IMR-90 (cell line): Measurements from ENCODE around the gene TECTA. TPM values are rescaled to one million over a fixed set of nuclear protein-coding genes. Genes with fewer than 3 reads are reported as not detected.

Experiments
- ATAC-seq: fragments of 200-7000 bp; cut with Tn5 transposase; 2 replicates; pipeline ENCODE4 v1.9.1; 2020; ENCODE audit warnings: low read depth, mild to moderate bottlenecking, moderate library complexity
- BruUV-seq: library from RNA; stranded (reverse); fragments of 400-500 nt; replicated peaks from 2 replicates; lab custom pipeline; 2021; lab: Mats Ljungman, UMichigan
- CTCF ChIA-PET: fragments of 300-600 bp; formaldehyde crosslinking; extraction: SDS; loops from one replicate; lab custom pipeline; 2021; ENCODE audit warnings: antibody characterized with exemption; lab: Yijun Ruan, JAX
- POLR2A ChIA-PET: fragments of 300-600 bp; sonication (Branson Sonifier 250); formaldehyde crosslinking; loops from one replicate; lab custom pipeline; 2022; ENCODE audit warnings: antibody characterized with exemption; ENCODE audit not compliant: unreplicated experiment; lab: Charles Lee
- DNase-seq: peaks from one replicate; pipeline ENCODE4 v3.0.0; 2013
- H2AFZ ChIP-seq: replicated peaks from 2 replicates; pipeline ENCODE3; 2013; ENCODE audit warnings: low read length, mild to moderate bottlenecking; ENCODE audit not compliant: poor library complexity
- H2AK5ac ChIP-seq: 2 replicates; pipeline ENCODE4 v1.6.1; 2013; ENCODE audit warnings: low read depth, low read length, inconsistent platforms
- H2AK9ac ChIP-seq: replicated peaks from 2 replicates; pipeline ENCODE3; 2013; ENCODE audit warnings: mild to moderate bottlenecking, low read depth, low read length, moderate library complexity; ENCODE audit not compliant: poor library complexity
- H2BK120ac ChIP-seq: 2 replicates; pipeline ENCODE4 v1.6.1; 2013; ENCODE audit warnings: low read depth, low read length, inconsistent platforms
- H2BK15ac ChIP-seq: 3 replicates; pipeline ENCODE4 v1.6.1; 2013; ENCODE audit warnings: low read depth, low read length, inconsistent platforms
- H2BK20ac ChIP-seq: 2 replicates; pipeline ENCODE4 v1.6.1; 2013; ENCODE audit warnings: low read depth, mild to moderate bottlenecking, inconsistent platforms, low read length, moderate library complexity
- H2BK5ac ChIP-seq: 2 replicates; pipeline ENCODE4 v1.6.1; 2013; ENCODE audit warnings: mild to moderate bottlenecking, low read depth, low read length, inconsistent platforms; ENCODE audit not compliant: poor library complexity, severe bottlenecking
- H3K14ac ChIP-seq: replicated peaks from 2 replicates; pipeline ENCODE4 v1.6.1; 2013; ENCODE audit warnings: low read depth, low read length, inconsistent platforms
- H3K18ac ChIP-seq: 2 replicates; pipeline ENCODE4 v1.6.1; 2013; ENCODE audit warnings: low read depth, low read length, control low read depth
- H3K23ac ChIP-seq: 2 replicates; pipeline ENCODE4 v1.6.1; 2013; ENCODE audit warnings: low read depth, low read length, inconsistent platforms
- H3K27ac ChIP-seq: 2 replicates; pipeline ENCODE4 v1.5.1; 2013; ENCODE audit warnings: mild to moderate bottlenecking, control low read depth, low read length; ENCODE audit not compliant: insufficient read depth
- H3K27me3 ChIP-seq: 2 replicates; pipeline ENCODE4 v1.6.1; 2013; ENCODE audit warnings: low read length; ENCODE audit not compliant: control insufficient read depth, insufficient read depth
- H3K36me3 ChIP-seq: 2 replicates; pipeline ENCODE4 v1.6.1; 2013; ENCODE audit warnings: low read length, mixed read lengths; ENCODE audit not compliant: control insufficient read depth, insufficient read depth
- H3K4ac ChIP-seq: 2 replicates; pipeline ENCODE4 v1.6.1; 2013; ENCODE audit warnings: low read depth, low read length, inconsistent platforms
- H3K4me1 ChIP-seq: 2 replicates; pipeline ENCODE4 v1.6.1; 2013; ENCODE audit warnings: low read length, mixed read lengths; ENCODE audit not compliant: control insufficient read depth, insufficient read depth
- H3K4me2 ChIP-seq: 2 replicates; pipeline ENCODE4 v1.6.1; 2013; ENCODE audit warnings: low read depth, mild to moderate bottlenecking, control low read depth, low read length, moderate library complexity
- H3K4me3 ChIP-seq: 2 replicates; pipeline ENCODE4 v1.5.1; 2013; ENCODE audit warnings: low read depth, mild to moderate bottlenecking, control low read depth, low read length, moderate library complexity; ENCODE audit not compliant: insufficient read depth
- H3K56ac ChIP-seq: 2 replicates; pipeline ENCODE4 v1.6.1; 2013; ENCODE audit warnings: low read length, inconsistent platforms; ENCODE audit not compliant: insufficient read depth; ENCODE audit errors: extremely low read depth
- H3K79me1 ChIP-seq, 2 experiments: 2 replicates each; pipeline ENCODE4 v1.6.1; 2013; ENCODE audit warnings: low read length in 2 of 2, inconsistent platforms in 1 of 2, low read depth in 1 of 2
- H3K9ac ChIP-seq: 2 replicates; pipeline ENCODE4 v1.6.1; 2013; ENCODE audit warnings: low read depth, low read length, control low read depth
- H3K9me1 ChIP-seq: 2 replicates; pipeline ENCODE4 v1.6.1; 2013; ENCODE audit warnings: low read length, inconsistent platforms; ENCODE audit not compliant: insufficient read depth
- H3K9me3 ChIP-seq: 2 replicates; pipeline ENCODE4 v1.6.1; 2013; ENCODE audit warnings: low read length; ENCODE audit not compliant: control insufficient read depth, insufficient read depth
- H4K20me1 ChIP-seq: 2 replicates; pipeline ENCODE4 v1.6.1; 2013; ENCODE audit warnings: low read length, inconsistent platforms; ENCODE audit not compliant: insufficient read depth
- H4K5ac ChIP-seq: 2 replicates; pipeline ENCODE4 v1.6.1; 2013; ENCODE audit warnings: mild to moderate bottlenecking, low read depth, low read length, control low read depth
- H4K8ac ChIP-seq, 2 experiments: 2 replicates each; pipeline ENCODE4 v1.6.1; 2013; ENCODE audit warnings: low read depth in 2 of 2, low read length in 2 of 2, control low read depth in 1 of 2, inconsistent platforms in 1 of 2
- H4K91ac ChIP-seq: 2 replicates; pipeline ENCODE4 v1.6.1; 2013; ENCODE audit warnings: low read depth, low read length, inconsistent platforms; ENCODE audit not compliant: insufficient read depth
- BHLHE40 ChIP-seq: fragments of 150-350 bp; IDR thresholded peaks from 2 replicates; pipeline ENCODE4 v1.6.1; 2016; ENCODE audit warnings: mild to moderate bottlenecking, low read depth, low read length
- FOS ChIP-seq: fragments of 150-350 bp; IDR thresholded peaks from 2 replicates; pipeline ENCODE4 v1.6.1; 2016; ENCODE audit warnings: low read depth, low read length
- MAFK ChIP-seq: IDR thresholded peaks from 2 replicates; pipeline ENCODE4 v1.6.1; 2012; ENCODE audit warnings: low read depth, low read length, improper control_type of control experiment
- MAZ ChIP-seq: IDR thresholded peaks from 2 replicates; pipeline ENCODE4 v1.6.1; 2012; ENCODE audit warnings: low read depth, mild to moderate bottlenecking, low read length, improper control_type of control experiment, moderate library complexity, borderline replicate concordance
- MXI1 ChIP-seq: IDR thresholded peaks from 2 replicates; pipeline ENCODE4 v1.6.1; 2012; ENCODE audit warnings: low read depth, mild to moderate bottlenecking, low read length, moderate library complexity, borderline replicate concordance
- NFE2L2 ChIP-seq: fragments of 150-350 bp; IDR thresholded peaks from 2 replicates; pipeline ENCODE4 v1.6.1; 2016; ENCODE audit warnings: low read depth, mild to moderate bottlenecking, low read length
- POLR2A ChIP-seq: IDR thresholded peaks from 2 replicates; pipeline ENCODE4 v1.6.1; 2012; ENCODE audit warnings: mild to moderate bottlenecking, low read depth, low read length
- RAD21 ChIP-seq: IDR thresholded peaks from 2 replicates; pipeline ENCODE4 v1.6.1; 2012; ENCODE audit warnings: low read length, improper control_type of control experiment
- RCOR1 ChIP-seq: IDR thresholded peaks from 2 replicates; pipeline ENCODE4 v1.6.1; 2012; ENCODE audit warnings: mild to moderate bottlenecking, low read length, improper control_type of control experiment; ENCODE audit not compliant: insufficient replicate concordance
- RFX5 ChIP-seq: IDR thresholded peaks from 2 replicates; pipeline ENCODE4 v1.8.0; 2012; ENCODE audit warnings: low read depth, mild to moderate bottlenecking, low read length, moderate library complexity
- SMC3 ChIP-seq: fragments of 150-350 bp; IDR thresholded peaks from 2 replicates; pipeline ENCODE4 v1.6.1; 2016; ENCODE audit warnings: low read depth, mild to moderate bottlenecking, antibody characterized with exemption, low read length, moderate library complexity
- WGBS, 2 experiments: methylation state at CpG; one replicate each; pipeline versions ENCODE4 v1.1.5 to v1.1.7; 2013; ENCODE audit warnings: missing lambda C conversion rate in 2 of 2; ENCODE audit not compliant: insufficient read length in 1 of 2; ENCODE audit errors: extremely low coverage in 2 of 2; 5-methylcytosine and 5-hydroxymethylcytosine counted together
- dilution Hi-C: fragments of 300-500 bp; cut with HindIII; formaldehyde crosslinking; loops from one replicate; pipeline ENCODE4 v1.14.3; 2018; ENCODE audit warnings: low sequenced_read_pairs; ENCODE audit not compliant: unreplicated experiment
- in situ Hi-C: fragments of 300-500 bp; cut with MboI; formaldehyde crosslinking; loops from 3 replicates; pipeline ENCODE4 v1.14.3; 2019; ENCODE audit warnings: low sequenced_read_pairs, inconsistent platforms, mixed read lengths
- intact Hi-C: fragments of 100-400 bp; cut with micrococcal nuclease; formaldehyde crosslinking; loops from 2 replicates; pipeline ENCODE4 v1.10.0; 2022
- polyA plus RNA-seq, 3 experiments: library from polyadenylated mRNA; depleted of rRNA; stranded (reverse); fragments of >200 nt; gene quantifications; 2 replicates each; pipeline ENCODE4 v1.2.3, GENCODE V29; 2012; ENCODE audit warnings: low replicate concordance in 1 of 3
- total RNA-seq: library from RNA; depleted of rRNA; stranded (reverse); fragments of >200 nt; gene quantifications from 2 replicates; pipeline ENCODE4 v1.2.3, GENCODE V29; 2012
- TF ChIP-seq, protein P1 (sequence below): fragments of 150-350 bp; IDR thresholded peaks from 2 replicates; pipeline ENCODE4 v1.6.1; 2016; ENCODE audit warnings: low read depth, mild to moderate bottlenecking, low read length, moderate library complexity, borderline replicate concordance
- TF ChIP-seq, protein P2 (sequence below): fragments of 150-350 bp; IDR thresholded peaks from 2 replicates; pipeline ENCODE4 v1.6.1; 2017; ENCODE audit warnings: mild to moderate bottlenecking, antibody characterized with exemption, low read length, low read depth

The TECTA gene
- total and polyA plus RNA-seq, 2 of the 4 experiments (the other 2 are of a cell fraction): 0.17 to 0.18 TPM

DNA sequence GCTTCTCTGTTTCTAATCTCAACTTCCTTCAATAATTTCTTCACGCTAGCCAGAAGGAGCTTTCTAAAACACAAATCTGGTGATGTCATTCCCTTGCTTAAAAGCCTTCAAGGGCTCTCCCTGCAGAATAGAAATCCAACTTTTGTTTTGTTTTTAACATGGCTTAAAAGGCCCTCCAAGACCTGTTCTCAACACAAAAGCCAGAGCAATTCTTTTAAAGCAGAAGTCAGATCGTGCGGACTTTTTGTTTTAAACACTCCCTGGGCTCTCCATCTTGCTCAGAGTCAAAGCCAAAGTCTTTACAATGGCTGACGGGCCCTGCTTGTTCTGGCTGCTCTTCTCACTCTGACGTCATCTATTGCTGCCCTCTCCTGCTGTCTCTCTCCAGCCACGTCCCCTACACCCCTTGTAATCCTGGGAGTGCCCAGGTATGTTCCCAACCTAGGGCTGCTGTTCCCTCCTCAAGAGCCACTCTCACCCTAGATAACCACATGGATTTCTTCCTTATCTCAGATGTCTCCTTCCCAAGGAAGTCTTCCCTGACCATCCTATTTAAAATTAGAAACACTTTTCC, 22.5 kb downstream of the TECTA start:
- Histone ChIP-seq H4K91ac (no peak overlapping the region), H3K36me3 (no peaks in the 10 kb centered on the region), H3K14ac (no peak overlapping the region), H2BK5ac (no peak overlapping the region), H4K20me1 (no peaks in the 10 kb centered on the region), H2AFZ (no peak overlapping the region), H3K56ac (no peak overlapping the region), H3K4ac (no peak overlapping the region), H2AK9ac (no peak overlapping the region), H3K9me3 (peaks cover 4% of the 10 kb centered on the region), H3K4me2 (no peak overlapping the region), H3K18ac (no peak overlapping the region), H2BK20ac (no peak overlapping the region), H3K27ac (no peak overlapping the region), H3K4me3 (no peak overlapping the region), H3K23ac (no peak overlapping the region), H3K9ac (no peak overlapping the region), H3K4me1 (no peaks in the 10 kb centered on the region), H3K79me1 (no peaks in the 10 kb centered on the region), H3K9me1 (no peaks in the 10 kb centered on the region), H4K8ac (no peak overlapping the region), H2BK15ac (no peak overlapping the region), H3K27me3 (peaks cover 2% of the 10 kb centered on the region; the same call in 1 of the 2 replicates), H2BK120ac (no peak overlapping the region), H2AK5ac (no peak overlapping the region), H4K5ac (no peak overlapping the region)
- no TSS peak for BruUV-seq
- dilution Hi-C loops (no loop called here), in situ Hi-C loops (no loop called here), intact Hi-C loops (no loop called here)
- ATAC-seq: no peak
- TF ChIP-seq SMC3 (no peak), POLR2A (no peak), RCOR1 (no peak), MXI1 (no peak), RFX5 (no peak), MAZ (no peak), BHLHE40 (no peak), NFE2L2 (no peak), MAFK (no peak), RAD21 (no peak), FOS (no peak)
- TF ChIP-seq, protein P1, sequence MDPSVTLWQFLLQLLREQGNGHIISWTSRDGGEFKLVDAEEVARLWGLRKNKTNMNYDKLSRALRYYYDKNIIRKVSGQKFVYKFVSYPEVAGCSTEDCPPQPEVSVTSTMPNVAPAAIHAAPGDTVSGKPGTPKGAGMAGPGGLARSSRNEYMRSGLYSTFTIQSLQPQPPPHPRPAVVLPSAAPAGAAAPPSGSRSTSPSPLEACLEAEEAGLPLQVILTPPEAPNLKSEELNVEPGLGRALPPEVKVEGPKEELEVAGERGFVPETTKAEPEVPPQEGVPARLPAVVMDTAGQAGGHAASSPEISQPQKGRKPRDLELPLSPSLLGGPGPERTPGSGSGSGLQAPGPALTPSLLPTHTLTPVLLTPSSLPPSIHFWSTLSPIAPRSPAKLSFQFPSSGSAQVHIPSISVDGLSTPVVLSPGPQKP: no peak
- TF ChIP-seq, protein P2, sequence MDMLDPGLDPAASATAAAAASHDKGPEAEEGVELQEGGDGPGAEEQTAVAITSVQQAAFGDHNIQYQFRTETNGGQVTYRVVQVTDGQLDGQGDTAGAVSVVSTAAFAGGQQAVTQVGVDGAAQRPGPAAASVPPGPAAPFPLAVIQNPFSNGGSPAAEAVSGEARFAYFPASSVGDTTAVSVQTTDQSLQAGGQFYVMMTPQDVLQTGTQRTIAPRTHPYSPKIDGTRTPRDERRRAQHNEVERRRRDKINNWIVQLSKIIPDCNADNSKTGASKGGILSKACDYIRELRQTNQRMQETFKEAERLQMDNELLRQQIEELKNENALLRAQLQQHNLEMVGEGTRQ: no peak
- POLR2A ChIA-PET: no interaction called here
- 50% methylated on average over 2 of the region's 6 CpGs; no CpG with 5 or more reads in 1 of the 2 experiments for WGBS, 2 experiments
- CTCF ChIA-PET: interaction anchor here (0.5 kb wide), 1 partner anchor 379 kb away, joined by 3 read pairs; no protein-coding TSS in a partner anchor
- no peak for DNase-seq
